Smooth muscle cell (in vitro differentiated cells): ENCODE results near the gene HNF1B. TPM values are rescaled to one million over a fixed set of nuclear protein-coding genes. Genes with fewer than 3 reads are reported as not detected.

Experiments
- DNase-seq: peaks from one replicate; lab custom pipeline; 2025; ENCODE audit not compliant: unreplicated experiment; lab: John Stamatoyannopoulos, UW
- H2AFZ ChIP-seq: fragments of 200-600 bp; sonication (generic); 2 replicates; pipeline ENCODE4 v1.6.0; 2016; ENCODE audit warnings: antibody characterized with exemption, low read depth, mild to moderate bottlenecking
- H3F3A ChIP-seq: fragments of 200-600 bp; sonication (generic); 2 replicates; pipeline ENCODE4 v1.6.0; 2017; ENCODE audit warnings: antibody characterized with exemption, low read depth
- H3K27ac ChIP-seq: fragments of 200-600 bp; sonication (generic); 2 replicates; pipeline ENCODE4 v1.5.1; 2016; ENCODE audit warnings: low read depth, mild to moderate bottlenecking
- H3K27me3 ChIP-seq: fragments of 200-600 bp; sonication (generic); 2 replicates; pipeline ENCODE4 v1.6.1; 2016; ENCODE audit warnings: low read depth, mild to moderate bottlenecking
- H3K36me3 ChIP-seq: fragments of 200-600 bp; sonication (generic); 2 replicates; pipeline ENCODE4 v1.5.1; 2016; ENCODE audit warnings: low read depth
- H3K4me1 ChIP-seq: fragments of 200-600 bp; sonication (generic); 2 replicates; pipeline ENCODE4 v1.5.1; 2016; ENCODE audit warnings: low read depth
- H3K4me2 ChIP-seq: fragments of 200-600 bp; sonication (generic); 2 replicates; pipeline ENCODE4 v1.6.0; 2016; ENCODE audit warnings: mild to moderate bottlenecking
- H3K4me3 ChIP-seq: fragments of 200-600 bp; sonication (generic); 2 replicates; pipeline ENCODE4 v1.5.1; 2016; ENCODE audit warnings: mild to moderate bottlenecking
- H3K79me2 ChIP-seq: fragments of 200-600 bp; sonication (generic); 2 replicates; pipeline ENCODE4 v1.6.0; 2016; ENCODE audit warnings: low read depth, mild to moderate bottlenecking
- H3K9ac ChIP-seq: fragments of 200-600 bp; sonication (generic); 2 replicates; pipeline ENCODE4 v1.6.0; 2016; ENCODE audit warnings: low read depth
- H3K9me3 ChIP-seq: fragments of 200-600 bp; sonication (generic); replicated peaks from 2 replicates; pipeline ENCODE4 v1.5.1; 2016; ENCODE audit warnings: low read depth
- H4K20me1 ChIP-seq: fragments of 200-600 bp; sonication (generic); 2 replicates; pipeline ENCODE4 v1.6.0; 2016; ENCODE audit warnings: low read depth
- WGBS: methylation state at CpG from one replicate; pipeline ENCODE4 v1.1.7; 2016; ENCODE audit warnings: low lambda C conversion rate; 5-methylcytosine and 5-hydroxymethylcytosine counted together
- polyA plus RNA-seq: library from polyadenylated mRNA; unstranded; fragments of >200 nt; fragmentation: Nextera tagmentation; extraction: Ambion mirVana; gene quantifications from 2 replicates; pipeline ENCODE4 v1.2.1, GENCODE V29; 2016
- total RNA-seq: library from RNA; depleted of rRNA; stranded (reverse); fragments of >200 nt; gene quantifications from 2 replicates; pipeline ENCODE4 v1.2.3, GENCODE V29; 2014
- TF ChIP-seq, protein P1 (sequence below): fragments of 200-600 bp; sonication (generic); IDR thresholded peaks from 2 replicates; pipeline ENCODE4 v1.5.1; 2017; ENCODE audit warnings: borderline replicate concordance, mild to moderate bottlenecking, antibody characterized with exemption; ENCODE audit not compliant: insufficient read depth, poor library complexity, severe bottlenecking

The HNF1B gene
- total and polyA plus RNA-seq, 2 experiments from 2014 or later: not detected

DNA sequence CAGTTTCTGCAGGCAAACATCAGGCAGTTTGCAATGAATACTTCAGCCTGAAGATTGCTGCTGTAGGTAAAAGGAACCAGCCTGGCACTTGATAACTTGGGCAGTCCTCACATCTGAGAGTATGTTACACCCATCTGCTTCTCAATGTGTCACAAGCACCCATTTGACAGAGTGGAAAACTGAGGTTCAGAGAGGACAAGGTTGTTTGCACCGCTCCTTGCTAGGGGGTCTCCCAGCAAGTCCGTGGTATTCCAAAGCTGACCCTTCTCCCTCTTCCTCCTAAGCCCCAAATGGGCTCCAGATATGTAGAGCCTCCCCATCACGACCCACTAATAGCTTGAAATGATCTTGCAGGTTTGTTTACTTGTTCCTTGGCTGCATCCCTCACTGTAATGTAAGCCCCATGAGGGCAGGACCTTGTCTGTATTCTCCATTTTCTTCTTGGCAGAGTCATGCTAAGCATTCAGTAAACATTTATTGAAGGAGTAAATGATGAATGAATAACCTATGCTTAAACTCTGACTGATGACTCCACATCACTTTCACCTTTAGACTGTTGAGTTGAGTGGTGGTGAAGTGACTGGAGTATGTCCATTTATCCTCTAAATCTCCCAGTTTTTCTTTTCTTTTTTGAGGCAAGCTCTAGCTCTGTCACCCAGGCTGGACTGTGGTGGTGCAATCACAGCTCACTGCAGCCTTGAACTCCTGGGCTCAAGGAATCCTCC lies 26.4 kb downstream of the HNF1B start:
- H3K79me2 ChIP-seq: no peaks in the 10 kb centered on the region
- no peak overlapping the region for H3K4me3 ChIP-seq
- DNase-seq: no peak
- no peaks in the 10 kb centered on the region for H4K20me1 ChIP-seq
- no peaks in the 10 kb centered on the region for H3F3A ChIP-seq
- TF ChIP-seq, protein P1, sequence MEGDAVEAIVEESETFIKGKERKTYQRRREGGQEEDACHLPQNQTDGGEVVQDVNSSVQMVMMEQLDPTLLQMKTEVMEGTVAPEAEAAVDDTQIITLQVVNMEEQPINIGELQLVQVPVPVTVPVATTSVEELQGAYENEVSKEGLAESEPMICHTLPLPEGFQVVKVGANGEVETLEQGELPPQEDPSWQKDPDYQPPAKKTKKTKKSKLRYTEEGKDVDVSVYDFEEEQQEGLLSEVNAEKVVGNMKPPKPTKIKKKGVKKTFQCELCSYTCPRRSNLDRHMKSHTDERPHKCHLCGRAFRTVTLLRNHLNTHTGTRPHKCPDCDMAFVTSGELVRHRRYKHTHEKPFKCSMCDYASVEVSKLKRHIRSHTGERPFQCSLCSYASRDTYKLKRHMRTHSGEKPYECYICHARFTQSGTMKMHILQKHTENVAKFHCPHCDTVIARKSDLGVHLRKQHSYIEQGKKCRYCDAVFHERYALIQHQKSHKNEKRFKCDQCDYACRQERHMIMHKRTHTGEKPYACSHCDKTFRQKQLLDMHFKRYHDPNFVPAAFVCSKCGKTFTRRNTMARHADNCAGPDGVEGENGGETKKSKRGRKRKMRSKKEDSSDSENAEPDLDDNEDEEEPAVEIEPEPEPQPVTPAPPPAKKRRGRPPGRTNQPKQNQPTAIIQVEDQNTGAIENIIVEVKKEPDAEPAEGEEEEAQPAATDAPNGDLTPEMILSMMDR: no peak
- 96% methylated on average over 3 of the region's 3 CpGs for WGBS
- peaks cover 8% of the 10 kb centered on the region for H3K4me1 ChIP-seq
- H3K36me3 ChIP-seq: no peaks in the 10 kb centered on the region
- peaks cover 4% of the 10 kb centered on the region for H3K27me3 ChIP-seq
- H3K4me2 ChIP-seq: no peak overlapping the region
- no peaks in the 10 kb centered on the region for H3K9me3 ChIP-seq
- no peak overlapping the region for H3K9ac ChIP-seq
- no peak overlapping the region for H2AFZ ChIP-seq
- H3K27ac ChIP-seq: peak overlapping the region; percentile 61

DNA sequence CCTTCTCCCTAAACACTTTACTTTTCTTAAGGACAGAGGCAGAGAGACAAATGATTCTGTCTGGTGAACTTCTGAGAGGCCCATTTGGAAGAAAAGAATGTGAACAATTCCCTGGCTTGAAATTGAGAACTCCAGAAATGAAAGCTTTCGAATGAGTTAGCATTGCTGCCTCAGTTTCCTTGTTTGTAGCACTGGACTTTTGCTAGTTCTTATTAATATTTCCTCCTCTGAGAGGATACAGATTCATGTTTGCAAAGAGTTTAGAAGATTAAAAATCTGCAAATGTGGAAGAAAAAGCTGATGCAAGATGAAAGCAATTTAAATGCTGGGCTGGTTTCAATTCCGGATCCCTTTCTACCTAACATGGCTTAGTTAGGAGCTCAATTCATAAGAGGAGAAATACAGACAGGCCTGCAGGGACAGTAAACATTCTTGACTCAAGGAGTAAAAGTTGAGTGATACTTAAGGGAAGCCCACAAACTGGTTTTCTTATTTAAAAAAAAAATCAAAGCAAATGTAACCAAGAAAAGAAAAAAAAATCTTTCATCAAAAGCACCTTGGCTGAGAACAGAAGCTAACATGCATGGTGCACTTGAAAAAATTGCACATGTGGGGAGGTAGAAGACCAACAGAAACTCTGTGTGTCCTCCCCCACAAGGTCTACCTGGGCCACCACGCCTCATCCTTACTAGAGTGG lies 27.1 kb downstream of the HNF1B start:
- peak overlapping the region; percentile 61 for H3K27ac ChIP-seq
- H4K20me1 ChIP-seq: no peaks in the 10 kb centered on the region
- H3K27me3 ChIP-seq: peaks cover 4% of the 10 kb centered on the region
- no peak overlapping the region for H3K4me3 ChIP-seq
- no peaks in the 10 kb centered on the region for H3K79me2 ChIP-seq
- 74% methylated on average over 3 of the region's 3 CpGs for WGBS
- peak overlapping the region; percentile 62 for H3K4me2 ChIP-seq
- peaks cover 8% of the 10 kb centered on the region for H3K4me1 ChIP-seq
- H3K9me3 ChIP-seq: no peaks in the 10 kb centered on the region
- no peaks in the 10 kb centered on the region for H3F3A ChIP-seq
- no peaks in the 10 kb centered on the region for H3K36me3 ChIP-seq
- DNase-seq: no peak
- H3K9ac ChIP-seq: no peak overlapping the region
- TF ChIP-seq, protein P1: no peak
- H2AFZ ChIP-seq: no peak overlapping the region

DNA sequence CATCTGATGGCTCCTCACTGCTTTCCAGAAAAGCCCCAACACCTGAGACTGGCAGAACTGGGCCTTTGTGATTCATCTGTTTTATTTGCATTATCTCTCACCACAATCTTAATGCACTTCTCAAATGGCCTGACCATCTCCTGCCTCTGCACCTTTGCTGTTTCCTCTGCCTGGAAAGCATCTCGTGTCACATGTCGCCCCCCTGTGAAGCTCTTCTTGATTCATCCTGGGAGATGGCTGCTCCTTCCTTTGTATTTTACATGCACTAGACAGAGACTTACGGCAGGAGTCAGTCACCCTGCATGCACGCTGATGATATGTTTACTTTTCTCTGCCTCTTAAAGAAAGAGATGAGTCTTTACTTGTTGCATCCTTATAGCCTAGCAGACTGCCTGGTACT lies 30.0 kb downstream of the HNF1B start:
- H3K4me2 ChIP-seq: no peak overlapping the region
- 52% methylated on average over 4 of the region's 4 CpGs for WGBS
- H2AFZ ChIP-seq: no peak overlapping the region
- H3K9ac ChIP-seq: no peak overlapping the region
- no peaks in the 10 kb centered on the region for H3K36me3 ChIP-seq
- no peaks in the 10 kb centered on the region for H3K79me2 ChIP-seq
- TF ChIP-seq, protein P1: no peak
- H4K20me1 ChIP-seq: no peaks in the 10 kb centered on the region
- H3K4me3 ChIP-seq: no peak overlapping the region
- DNase-seq: no peak
- H3K27ac ChIP-seq: no peak overlapping the region
- H3F3A ChIP-seq: no peaks in the 10 kb centered on the region
- peaks cover 4% of the 10 kb centered on the region for H3K27me3 ChIP-seq
- H3K9me3 ChIP-seq: no peaks in the 10 kb centered on the region
- H3K4me1 ChIP-seq: peaks cover 11% of the 10 kb centered on the region
